GM19455 (cell line): ENCODE data around the gene PROX1.

ENCODE experiments used
- ATAC-seq: cut with Tn5 transposase; IDR thresholded peaks from one replicate; pipeline ENCODE4 v1.9.1; 2021; ENCODE audit not compliant: unreplicated experiment

PROX1 gene

GRCh38 chr1:213979751-213980586, 7.8 kb upstream of the PROX1 start:
- ATAC-seq, result no peak

- ATAC-seq, result no peak
Observed at GRCh38 chr1:213980906-213981305, 6.9 kb upstream of the PROX1 start.

GRCh38 chr1:213982289-213982671, 5.5 kb upstream of the PROX1 start:
- no peak for ATAC-seq

- no peak for ATAC-seq
Observed at GRCh38 chr1:213982672-213983492, 4.9 kb upstream of the PROX1 start.

- ATAC-seq, result no peak
Observed at GRCh38 chr1:213983493-213984386, 4.0 kb upstream of the PROX1 start.

GRCh38 chr1:213984387-213985208, 3.2 kb upstream of the PROX1 start:
- no peak for ATAC-seq

- no peak for ATAC-seq
Observed at GRCh38 chr1:213985209-213986019, 2.4 kb upstream of the PROX1 start.

- ATAC-seq, result no peak
Observed at GRCh38 chr1:213986020-213986924, 1.5 kb upstream of the PROX1 start.

GRCh38 chr1:213986925-213987250, 885 bp upstream of the PROX1 start:
- no peak for ATAC-seq

- peak; percentile 37 for ATAC-seq
Observed at GRCh38 chr1:213987422-213987926, 299 bp upstream of the PROX1 start.

- ATAC-seq, result no peak
Observed at GRCh38 chr1:213988507-213989001, 781 bp downstream of the PROX1 start.

- ATAC-seq, result no peak
Observed at GRCh38 chr1:213989002-213989855, 1.5 kb downstream of the PROX1 start.

GRCh38 chr1:213993929-213994328, 6.2 kb downstream of the PROX1 start:
- ATAC-seq, result no peak

GRCh38 chr1:213994888-213995287, 7.1 kb downstream of the PROX1 start:
- no peak for ATAC-seq

GRCh38 chr1:213995603-213996002, 7.8 kb downstream of the PROX1 start:
- no peak for ATAC-seq

GRCh38 chr1:213996320-213997037, 8.7 kb downstream of the PROX1 start:
- no peak for ATAC-seq
